Measurements from ENCODE around the gene UBAC1.

DNA sequence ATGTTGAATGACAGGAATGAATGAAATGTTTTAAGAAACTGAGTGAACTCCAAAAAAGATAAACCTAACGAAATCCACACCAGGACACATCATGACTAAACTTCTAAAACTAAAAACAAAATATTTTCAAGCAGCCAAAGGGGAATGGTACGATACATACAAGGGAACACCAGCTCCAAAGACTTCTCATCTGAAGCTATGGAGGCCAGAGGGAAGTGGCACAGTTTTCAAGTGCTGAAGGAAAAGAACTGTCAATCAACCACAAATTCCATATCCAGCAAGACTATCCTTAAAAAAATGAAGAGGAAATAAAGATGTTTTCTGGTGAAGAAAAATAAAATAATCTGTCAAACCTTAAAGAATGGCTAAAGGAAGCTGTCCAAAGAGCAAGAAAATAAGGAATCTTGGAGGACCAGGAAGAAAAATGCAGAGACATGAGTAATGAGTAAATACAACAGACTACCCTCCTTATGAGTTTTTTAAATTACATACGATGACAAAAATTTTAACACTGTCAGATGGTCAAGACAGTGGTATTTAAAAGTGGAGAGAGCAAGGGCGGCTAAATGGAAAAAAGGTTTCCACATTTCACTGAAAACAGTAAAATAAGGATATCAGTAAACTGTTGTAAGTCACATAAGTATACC lies 65.8 kb downstream of the UBAC1 start:
- TF ChIP-seq USF1 (IDR thresholded peaks at IDR 0.05; ENCODE audit: borderline replicate concordance, extremely low read length, insufficient read depth, low read depth, low read length) (no peak), ZNF274 (IDR thresholded peaks at IDR 0.05; ENCODE audit: insufficient read depth, insufficient read length) (no peak), CTCF (IDR thresholded peaks at IDR 0.05 in 2 of 3, conservative IDR thresholded peaks at IDR 0.05 in 1 of 3; ENCODE audit: control insufficient read depth in 2 of 3, extremely low read depth in 1 of 3, insufficient read depth in 1 of 3, low read depth in 3 of 3, low read length in 3 of 3) (no peak)
